Caco-2 (cell line): ENCODE data around the gene LDB3. TPM values are rescaled to one million over a fixed set of nuclear protein-coding genes. Genes with fewer than 3 reads are reported as not detected.

Source experiments
- BruUV-seq: library from RNA; stranded (reverse); fragments of 400-500 nt; replicated peaks from 2 replicates; lab custom pipeline; 2021; lab: Mats Ljungman, UMichigan
- CTCF ChIA-PET: fragments of 300-600 bp; sonication (Branson Sonifier 250); formaldehyde crosslinking; loops from one replicate; lab custom pipeline; 2022; ENCODE audit warnings: antibody characterized with exemption; lab: Charles Lee
- POLR2A ChIA-PET: fragments of 300-600 bp; sonication (Branson Sonifier 250); formaldehyde crosslinking; loops from one replicate; lab custom pipeline; 2022; ENCODE audit warnings: antibody characterized with exemption; lab: Charles Lee
- DNase-seq, 2 experiments: peaks; one replicate each; pipeline versions ENCODE4 v3.0.0 to v3.0.0-alpha.2; 2020 to 2022
- H3K27me3 ChIP-seq: replicated peaks from 2 replicates; pipeline ENCODE4 v1.6.0; 2011; ENCODE audit warnings: low read length; ENCODE audit not compliant: control insufficient read depth, insufficient read depth
- H3K36me3 ChIP-seq: 2 replicates; pipeline ENCODE4 v1.5.1; 2011; ENCODE audit warnings: low read length; ENCODE audit not compliant: control insufficient read depth, insufficient read depth
- H3K4me1 ChIP-seq: fragments of 250-450 bp; sonication (Bioruptor Pico); 2 replicates; pipeline ENCODE4 v1.5.1; 2020; ENCODE audit warnings: mild to moderate bottlenecking
- H3K4me3 ChIP-seq: 2 replicates; pipeline ENCODE4 v1.5.1; 2011; ENCODE audit warnings: low read depth, mild to moderate bottlenecking, control low read depth, low read length
- H3K9me3 ChIP-seq: fragments of 250-450 bp; sonication (Bioruptor Pico); 2 replicates; pipeline ENCODE4 v1.5.1; 2020; ENCODE audit warnings: mild to moderate bottlenecking, moderate library complexity
- H3K27ac Mint-ChIP-seq: one replicate; pipeline ENCODE4 v1.8.0; 2022; ENCODE audit warnings: mixed read lengths; ENCODE audit not compliant: unreplicated experiment
- H3K27me3 Mint-ChIP-seq: one replicate; pipeline ENCODE4 v1.8.0; 2022; ENCODE audit warnings: mixed read lengths; ENCODE audit not compliant: insufficient read depth, unreplicated experiment
- H3K36me3 Mint-ChIP-seq: one replicate; pipeline ENCODE4 v1.8.0; 2022; ENCODE audit warnings: mild to moderate bottlenecking, mixed read lengths; ENCODE audit not compliant: insufficient read depth, unreplicated experiment
- H3K4me1 Mint-ChIP-seq: one replicate; pipeline ENCODE4 v1.8.0; 2022; ENCODE audit warnings: low read depth, mixed read lengths; ENCODE audit not compliant: unreplicated experiment
- H3K4me3 Mint-ChIP-seq: one replicate; pipeline ENCODE4 v1.8.0; 2022; ENCODE audit warnings: mild to moderate bottlenecking, moderate library complexity, mixed read lengths; ENCODE audit not compliant: unreplicated experiment
- H3K9me3 Mint-ChIP-seq: one replicate; pipeline ENCODE4 v1.8.0; 2022; ENCODE audit warnings: mixed read lengths; ENCODE audit not compliant: unreplicated experiment
- CTCF ChIP-seq, 2 experiments: fragments of 200-600 bp in 1 of 2; IDR thresholded peaks; 1 replicate in 1 of 2; 2 replicates in 1 of 2; pipeline versions ENCODE4 v1.5.1 to v1.8.0; 2011 to 2022; ENCODE audit warnings: antibody characterized with exemption in 1 of 2, control low read depth in 1 of 2, inconsistent platforms in 1 of 2, low read depth in 1 of 2, low read length in 1 of 2, mild to moderate bottlenecking in 1 of 2, moderate library complexity in 1 of 2; ENCODE audit not compliant: insufficient read depth in 1 of 2, severe bottlenecking in 1 of 2, unreplicated experiment in 1 of 2
- intact Hi-C: fragments of 100-400 bp; cut with micrococcal nuclease; formaldehyde crosslinking; loops from one replicate; pipeline ENCODE4 v1.10.0; 2022; ENCODE audit not compliant: unreplicated experiment
- total RNA-seq: library from RNA; stranded (reverse); gene quantifications from 2 replicates; pipeline ENCODE4 v1.2.3, GENCODE V29; 2022

Gene LDB3
- total RNA-seq, 1 experiment from 2014 or later, result 0.09 TPM

GRCh38 chr10:86646532-86646931 is 21.8 kb upstream of the LDB3 start:
- no peaks in the 10 kb centered on the region for H3K4me1 Mint-ChIP-seq
- no peaks in the 10 kb centered on the region for H3K36me3 Mint-ChIP-seq
- no peak overlapping the region for H3K4me3 Mint-ChIP-seq
- CTCF ChIA-PET, result no interaction called here
- DNase-seq, result no peak
- no TSS peak for BruUV-seq
- H3K27me3 Mint-ChIP-seq, result peaks cover 2% of the 10 kb centered on the region
- no peak overlapping the region for H3K4me3 ChIP-seq
- no peak overlapping the region for H3K27ac Mint-ChIP-seq
- POLR2A ChIA-PET, result no interaction called here
- no peaks in the 10 kb centered on the region for H3K4me1 ChIP-seq
- no peaks in the 10 kb centered on the region for H3K27me3 ChIP-seq
- no peaks in the 10 kb centered on the region for H3K36me3 ChIP-seq
- intact Hi-C loops, result no loop called here
- no peak for TF ChIP-seq CTCF (IDR thresholded peaks at IDR 0.05; ENCODE audit: insufficient read depth in 1 of 2, low read depth in 1 of 2, low read length in 1 of 2, severe bottlenecking in 1 of 2, unreplicated experiment in 1 of 2)
- no peaks in the 10 kb centered on the region for H3K9me3 ChIP-seq
- H3K9me3 Mint-ChIP-seq, result no peaks in the 10 kb centered on the region

GRCh38 chr10:86646933-86647332 is 21.4 kb upstream of the LDB3 start:
- Histone ChIP-seq H3K36me3 (no peaks in the 10 kb centered on the region), H3K9me3 (no peaks in the 10 kb centered on the region), H3K4me3 (no peak overlapping the region), H3K4me1 (no peaks in the 10 kb centered on the region), H3K27me3 (no peaks in the 10 kb centered on the region)
- no peaks in the 10 kb centered on the region for H3K4me1 Mint-ChIP-seq
- no peak for DNase-seq
- intact Hi-C loops, result no loop called here
- H3K36me3 Mint-ChIP-seq, result no peaks in the 10 kb centered on the region
- no peak for TF ChIP-seq CTCF (IDR thresholded peaks at IDR 0.05; ENCODE audit: insufficient read depth in 1 of 2, low read depth in 1 of 2, low read length in 1 of 2, severe bottlenecking in 1 of 2, unreplicated experiment in 1 of 2)
- ChIA-PET CTCF (no interaction called here), POLR2A (no interaction called here)
- no TSS peak for BruUV-seq
- no peaks in the 10 kb centered on the region for H3K27me3 Mint-ChIP-seq
- H3K27ac Mint-ChIP-seq, result no peak overlapping the region
- H3K4me3 Mint-ChIP-seq, result no peak overlapping the region
- no peaks in the 10 kb centered on the region for H3K9me3 Mint-ChIP-seq

GRCh38 chr10:86647773-86648703 is 20.3 kb upstream of the LDB3 start:
- H3K36me3 Mint-ChIP-seq, result no peaks in the 10 kb centered on the region
- no TSS peak for BruUV-seq
- ChIA-PET POLR2A (no interaction called here), CTCF (no interaction called here)
- no peak overlapping the region for H3K27ac Mint-ChIP-seq
- Histone ChIP-seq H3K27me3 (no peaks in the 10 kb centered on the region), H3K36me3 (no peaks in the 10 kb centered on the region), H3K4me3 (no peak overlapping the region), H3K4me1 (no peaks in the 10 kb centered on the region), H3K9me3 (no peaks in the 10 kb centered on the region)
- no peak for TF ChIP-seq CTCF (IDR thresholded peaks at IDR 0.05; ENCODE audit: insufficient read depth in 1 of 2, low read depth in 1 of 2, low read length in 1 of 2, severe bottlenecking in 1 of 2, unreplicated experiment in 1 of 2)
- H3K4me3 Mint-ChIP-seq, result no peak overlapping the region
- H3K4me1 Mint-ChIP-seq, result no peaks in the 10 kb centered on the region
- H3K27me3 Mint-ChIP-seq, result no peaks in the 10 kb centered on the region
- DNase-seq, result no peak
- intact Hi-C loops, result no loop called here
- H3K9me3 Mint-ChIP-seq, result no peaks in the 10 kb centered on the region
